Prostate gland (tissue), 2 donors: ENCODE measurements around the gene TUBGCP3. TPM values are rescaled to one million over a fixed set of nuclear protein-coding genes. Genes with fewer than 3 reads are reported as not detected.
"Not testable (repeated sequence)": the region's sequence is repeated elsewhere in the genome, so short reads cannot be mapped to it uniquely, and the experiment has no call there.

Experiments
- DNase-seq: peaks from one replicate; pipeline ENCODE4 v3.0.0-alpha.2; 2019; ENCODE audit warnings: low spot score
- H3K27ac ChIP-seq, 2 donors: fragments of 200-600 bp; sonication (generic); 2 replicates each; pipeline ENCODE4 v1.5.1; 2017 to 2019
- H3K27me3 ChIP-seq: fragments of 200-600 bp; sonication (generic); replicated peaks from 2 replicates; pipeline ENCODE4 v1.5.1; 2019; ENCODE audit not compliant: insufficient read depth
- H3K36me3 ChIP-seq, 2 donors: fragments of 200-600 bp; sonication (generic); 1 replicate in 1 of 2; 2 replicates in 1 of 2; pipeline versions ENCODE4 v1.5.1 to v1.8.1; 2017 to 2019
- H3K4me1 ChIP-seq: fragments of 200-600 bp; sonication (generic); replicated peaks from 2 replicates; pipeline ENCODE4 v1.5.1; 2019
- H3K4me3 ChIP-seq, 2 donors: fragments of 200-600 bp; sonication (generic); 2 replicates each; pipeline ENCODE4 v1.5.1; 2017 to 2019
- H3K9me3 ChIP-seq: fragments of 200-600 bp; sonication (generic); 2 replicates; pipeline ENCODE4 v1.5.1; 2017
- CTCF ChIP-seq, 4 experiments: fragments of 200-600 bp in 2 of 4; fragments of 450-650 bp in 2 of 4; sonication (generic) in 2 of 4; IDR thresholded peaks; 1 replicate in 3 of 4; 2 replicates in 1 of 4; pipeline ENCODE4 v1.5.1; 2016 to 2019; ENCODE audit warnings: antibody characterized with exemption in 4 of 4, mild to moderate bottlenecking in 2 of 4, moderate library complexity in 2 of 4
- POLR2A ChIP-seq: fragments of 450-650 bp; IDR thresholded peaks from one replicate; pipeline ENCODE4 v1.6.1; 2016; ENCODE audit warnings: antibody characterized with exemption, mild to moderate bottlenecking
- POLR2AphosphoS5 ChIP-seq: sonication (generic); formaldehyde crosslinking; IDR thresholded peaks from one replicate; pipeline ENCODE4 v1.6.1; 2017; ENCODE audit warnings: antibody characterized with exemption
- WGBS: methylation state at CpG from one replicate; pipeline ENCODE4 v1.1.5; 2018; 5-methylcytosine and 5-hydroxymethylcytosine counted together
- intact Hi-C: fragments of 100-400 bp; cut with DNase I; formaldehyde crosslinking; loops from one replicate; pipeline ENCODE4 v1.14.2; 2022
- total RNA-seq, 2 donors: library from RNA; depleted of rRNA; stranded (reverse); fragments of >200 nt; gene quantifications; one replicate each; pipeline ENCODE4 v1.1.0, GENCODE V29; 2016

Gene TUBGCP3
- total RNA-seq, 2 donors from 2014 or later: 19.7 to 37.5 TPM

- H3K9me3 ChIP-seq: no peaks in the 10 kb centered on the region
- H3K27me3 ChIP-seq: no peaks in the 10 kb centered on the region
- intact Hi-C loops: no loop called here
- no peak for TF ChIP-seq POLR2AphosphoS5
- no peak for TF ChIP-seq CTCF (IDR thresholded peaks at IDR 0.05)
- no peak for TF ChIP-seq POLR2A
- H3K36me3 ChIP-seq: no peaks in the 10 kb centered on the region
- WGBS: 88% methylated on average over 10 of the region's 10 CpGs
- no peak overlapping the region for H3K27ac ChIP-seq
- DNase-seq: no peak
- no peaks in the 10 kb centered on the region for H3K4me1 ChIP-seq
- H3K4me3 ChIP-seq: no peak overlapping the region
These were observed 26.5 kb downstream of the TUBGCP3 start for GRCh38 chr13:112561478-112561877.

GRCh38 chr13:112558696-112559418 lies 29.1 kb downstream of the TUBGCP3 start:
- no peak for DNase-seq
- Histone ChIP-seq H3K36me3 (peaks cover 5 to 13% of the 10 kb centered on the region in 2 donors), H3K27me3 (no peaks in the 10 kb centered on the region), H3K27ac (no peak overlapping the region), H3K4me3 (no peak overlapping the region), H3K4me1 (no peaks in the 10 kb centered on the region), H3K9me3 (no peaks in the 10 kb centered on the region)
- WGBS: 87% methylated on average over 10 of the region's 10 CpGs
- no peak for TF ChIP-seq POLR2AphosphoS5
- no peak for TF ChIP-seq CTCF (IDR thresholded peaks at IDR 0.05)
- TF ChIP-seq POLR2A: no peak
- intact Hi-C loops: no loop called here

DNA sequence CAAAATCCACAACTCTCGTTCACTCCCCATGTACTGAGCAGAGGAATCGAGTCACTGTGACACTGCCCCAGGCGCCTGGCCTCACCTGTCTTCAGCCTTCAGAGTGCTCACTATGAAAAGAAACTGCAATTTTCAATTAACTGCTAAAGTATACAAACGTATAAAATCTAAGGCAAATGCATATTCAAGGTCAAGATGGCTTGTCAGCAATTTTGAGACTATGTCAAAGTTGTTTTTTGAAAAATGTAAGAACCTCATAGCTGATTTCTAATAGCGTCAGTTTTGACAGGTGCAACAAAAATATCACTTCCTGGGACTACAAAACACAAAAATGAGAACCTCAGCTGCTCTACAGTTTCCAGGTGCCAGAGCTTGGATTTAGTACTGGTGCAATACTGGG lies 31.4 kb downstream of the TUBGCP3 start:
- no peak overlapping the region for H3K4me3 ChIP-seq
- no peaks in the 10 kb centered on the region for H3K4me1 ChIP-seq
- intact Hi-C loops: no loop called here
- no peaks in the 10 kb centered on the region for H3K9me3 ChIP-seq
- DNase-seq: no peak
- WGBS: 98% methylated on average over 5 of the region's 5 CpGs
- H3K27me3 ChIP-seq: no peaks in the 10 kb centered on the region
- H3K36me3 ChIP-seq: peaks cover 14 to 23% of the 10 kb centered on the region in 2 donors
- no peak for TF ChIP-seq POLR2AphosphoS5
- no peak for TF ChIP-seq POLR2A
- no peak for TF ChIP-seq CTCF (IDR thresholded peaks at IDR 0.05)
- no peak overlapping the region for H3K27ac ChIP-seq

DNA sequence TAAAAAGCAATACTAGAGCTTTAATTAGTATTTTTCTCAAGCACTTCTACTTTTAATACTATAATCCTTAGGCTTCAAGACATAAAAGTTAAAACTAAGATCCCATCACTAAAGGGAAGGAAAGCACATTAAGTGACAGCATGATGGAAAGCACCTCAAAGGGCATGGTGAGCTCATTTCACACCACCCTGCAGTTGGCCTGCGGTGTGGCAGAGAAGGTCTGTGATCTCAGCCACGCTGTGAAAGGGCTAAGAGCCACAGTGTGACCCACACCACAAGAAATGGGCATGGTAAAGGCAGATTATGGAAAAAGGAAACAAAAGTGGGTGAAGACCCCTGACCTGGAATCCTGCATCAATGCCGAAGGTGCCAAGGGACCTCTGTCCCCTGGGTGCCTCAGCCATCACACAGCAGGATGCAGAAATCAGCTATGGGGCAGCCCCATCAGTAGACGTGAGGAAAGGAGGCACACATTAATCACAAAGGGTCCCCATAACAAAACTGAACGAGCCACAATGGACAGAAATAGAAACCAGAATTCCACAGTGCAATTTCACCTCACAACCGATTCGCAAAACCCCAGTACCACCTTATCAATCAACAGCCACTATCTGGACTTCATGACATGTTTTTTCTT lies 33.6 kb downstream of the TUBGCP3 start:
- H3K4me3 ChIP-seq: no peak overlapping the region
- no peak overlapping the region for H3K27ac ChIP-seq
- no peaks in the 10 kb centered on the region for H3K4me1 ChIP-seq
- WGBS: 96% methylated on average over 7 of the region's 7 CpGs
- DNase-seq: no peak
- H3K27me3 ChIP-seq: no peaks in the 10 kb centered on the region
- no peaks in the 10 kb centered on the region for H3K9me3 ChIP-seq
- intact Hi-C loops: no loop called here
- TF ChIP-seq POLR2AphosphoS5 (no peak), CTCF (IDR thresholded peaks at IDR 0.05) (no peak), POLR2A (no peak)
- H3K36me3 ChIP-seq: peaks cover 18 to 23% of the 10 kb centered on the region in 2 donors

GRCh38 chr13:112548975-112549374 lies 39.0 kb downstream of the TUBGCP3 start:
- H3K36me3 ChIP-seq: peaks cover 13 to 22% of the 10 kb centered on the region in 2 donors
- DNase-seq, H3K27ac ChIP-seq, H3K27me3 ChIP-seq, H3K4me1 ChIP-seq, H3K4me3 ChIP-seq, H3K9me3 ChIP-seq, intact Hi-C loops: not testable (repeated sequence)
- WGBS: 94% methylated on average over 5 of the region's 5 CpGs
